LNCaP clone FGC (cell line): ENCODE data around the gene ESPNL.

Experiments
- DNase-seq: peaks from one replicate; pipeline ENCODE4 v3.0.0-alpha.2; 2011; ENCODE audit warnings: low read depth
- H3K4me3 ChIP-seq: 2 replicates; pipeline ENCODE4 v1.5.1; 2011; ENCODE audit warnings: mild to moderate bottlenecking, low read depth, low read length, control low read depth
- CTCF ChIP-seq: IDR thresholded peaks from 2 replicates; pipeline ENCODE4 v1.5.1; 2012; ENCODE audit warnings: mild to moderate bottlenecking; ENCODE audit not compliant: control insufficient read depth, insufficient read depth; ENCODE audit errors: extremely low read depth

Gene ESPNL

GRCh38 chr2:238100821-238101771 lies 956 bp downstream of the ESPNL start:
- no peak for DNase-seq
- no peak for TF ChIP-seq CTCF

GRCh38 chr2:238101891-238102841 lies 2.0 kb downstream of the ESPNL start:
- no peak for DNase-seq
- H3K4me3 ChIP-seq: no peak overlapping the region
- no peak for TF ChIP-seq CTCF

More at GRCh38 chr2:238100821-238101771, 956 bp downstream of the ESPNL start:
- no peak overlapping the region for H3K4me3 ChIP-seq

GRCh38 chr2:238102865-238103264 lies 2.7 kb downstream of the ESPNL start:
- no peak overlapping the region for H3K4me3 ChIP-seq
- no peak for TF ChIP-seq CTCF
- no peak for DNase-seq

GRCh38 chr2:238103465-238104225 lies 3.5 kb downstream of the ESPNL start:
- no peak for DNase-seq
- no peak for TF ChIP-seq CTCF
- no peak overlapping the region for H3K4me3 ChIP-seq

- H3K4me3 ChIP-seq: no peak overlapping the region
- no peak for DNase-seq
- TF ChIP-seq CTCF: no peak
Measured at GRCh38 chr2:238104226-238104690, 4.1 kb downstream of the ESPNL start.

GRCh38 chr2:238104691-238105371 lies 4.7 kb downstream of the ESPNL start:
- TF ChIP-seq CTCF: no peak
- no peak overlapping the region for H3K4me3 ChIP-seq
- no peak for DNase-seq
